Activated naive CD8-positive, alpha-beta T cell (primary cell): Measurements from ENCODE around the gene LRRIQ4.

Source experiments
- H3K27ac Mint-ChIP-seq: one replicate; pipeline ENCODE4 v1.8.0; 2021; ENCODE audit warnings: mixed read lengths
- H3K27me3 Mint-ChIP-seq: one replicate; pipeline ENCODE4 v1.8.0; 2021; ENCODE audit warnings: mixed read lengths
- H3K36me3 Mint-ChIP-seq: one replicate; pipeline ENCODE4 v1.8.0; 2021; ENCODE audit warnings: mixed read lengths
- H3K4me1 Mint-ChIP-seq: one replicate; pipeline ENCODE4 v1.8.0; 2021; ENCODE audit warnings: low read depth, mixed read lengths
- H3K4me3 Mint-ChIP-seq: one replicate; pipeline ENCODE4 v1.8.0; 2021; ENCODE audit warnings: mild to moderate bottlenecking, mixed read lengths
- H3K9me3 Mint-ChIP-seq: one replicate; pipeline ENCODE4 v1.8.0; 2021; ENCODE audit warnings: low read depth, mixed read lengths

Gene LRRIQ4

DNA sequence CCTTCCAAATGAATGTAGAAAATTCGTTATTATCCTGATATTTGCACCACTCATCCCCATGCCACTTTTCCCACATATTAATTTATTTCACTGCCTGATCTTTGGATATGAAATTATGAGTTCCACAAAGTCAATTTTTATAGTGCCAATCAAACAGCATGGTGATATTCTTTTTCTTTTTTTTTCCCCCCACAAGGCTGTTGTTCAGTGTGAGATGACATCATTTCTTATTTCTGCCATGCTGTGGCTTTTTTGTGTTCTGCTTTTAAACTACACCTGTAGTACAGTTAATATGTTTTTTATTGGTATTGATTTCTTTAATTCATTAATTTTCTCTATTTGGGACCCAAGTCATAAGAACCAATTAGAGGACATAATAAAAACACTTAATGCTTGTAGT, 24.9 kb upstream of the LRRIQ4 start:
- no peaks in the 10 kb centered on the region for H3K9me3 Mint-ChIP-seq
- no peak overlapping the region for H3K4me3 Mint-ChIP-seq
- H3K27ac Mint-ChIP-seq, result no peak overlapping the region
- H3K27me3 Mint-ChIP-seq, result no peaks in the 10 kb centered on the region
- peaks cover 11% of the 10 kb centered on the region for H3K36me3 Mint-ChIP-seq
- peaks cover 5% of the 10 kb centered on the region for H3K4me1 Mint-ChIP-seq

DNA sequence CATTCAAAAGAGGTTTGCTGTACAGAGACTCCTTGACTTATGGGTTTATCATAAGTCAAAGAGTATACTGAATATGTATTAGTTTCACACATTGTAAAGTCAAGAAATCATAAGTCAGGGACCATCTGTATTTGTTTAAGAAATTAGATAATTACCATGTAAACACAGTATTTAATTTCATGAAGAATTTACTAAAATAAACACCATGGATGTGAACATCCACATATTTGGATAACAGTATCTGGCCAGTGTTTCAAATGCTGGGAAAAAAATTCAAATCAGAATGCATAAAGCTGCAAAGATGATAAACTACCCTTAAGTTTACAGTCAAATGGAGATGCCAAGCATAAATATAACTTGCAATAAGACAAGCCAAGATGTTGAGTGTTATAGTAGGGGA, 22.5 kb upstream of the LRRIQ4 start:
- no peaks in the 10 kb centered on the region for H3K9me3 Mint-ChIP-seq
- H3K27ac Mint-ChIP-seq, result no peak overlapping the region
- no peaks in the 10 kb centered on the region for H3K27me3 Mint-ChIP-seq
- no peak overlapping the region for H3K4me3 Mint-ChIP-seq
- peaks cover 11% of the 10 kb centered on the region for H3K36me3 Mint-ChIP-seq
- peaks cover 5% of the 10 kb centered on the region for H3K4me1 Mint-ChIP-seq

DNA sequence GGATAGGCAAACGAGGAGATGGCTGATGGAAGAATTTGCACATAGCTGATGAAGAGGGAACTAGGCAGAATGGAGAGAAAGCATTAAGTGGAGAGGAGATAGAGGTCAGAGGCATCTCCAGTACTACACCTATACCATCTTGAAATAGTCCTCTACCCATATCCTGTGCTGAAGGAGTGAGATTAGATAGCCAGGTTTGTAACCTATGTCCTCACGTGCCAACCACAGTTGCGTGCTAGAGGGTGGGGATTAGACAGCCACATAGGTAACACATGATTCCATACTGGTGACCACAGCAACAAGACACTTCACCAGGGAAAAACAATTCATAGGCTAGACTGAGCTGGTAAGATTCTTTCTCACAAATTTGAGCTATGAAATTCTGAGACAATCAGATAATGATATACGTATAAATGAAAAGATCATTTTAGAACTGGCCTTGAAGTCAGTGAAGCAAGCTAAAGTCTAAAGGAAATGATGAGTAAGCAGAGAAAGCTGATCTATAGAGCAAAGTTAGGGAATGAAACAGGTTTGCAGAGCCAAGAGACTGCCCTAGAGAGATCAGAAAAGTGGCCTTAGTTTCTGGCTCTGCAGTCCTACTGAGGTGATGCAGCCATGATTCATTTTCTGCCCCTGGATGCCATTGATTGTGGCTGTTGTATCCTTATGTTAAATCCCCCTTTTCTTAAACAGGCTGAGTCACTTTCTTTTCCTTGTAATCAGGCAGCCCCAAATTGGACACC, 21.8 kb upstream of the LRRIQ4 start:
- H3K9me3 Mint-ChIP-seq, result no peaks in the 10 kb centered on the region
- H3K36me3 Mint-ChIP-seq, result peaks cover 10% of the 10 kb centered on the region
- no peak overlapping the region for H3K4me3 Mint-ChIP-seq
- no peak overlapping the region for H3K27ac Mint-ChIP-seq
- peaks cover 5% of the 10 kb centered on the region for H3K4me1 Mint-ChIP-seq
- H3K27me3 Mint-ChIP-seq, result no peaks in the 10 kb centered on the region

DNA sequence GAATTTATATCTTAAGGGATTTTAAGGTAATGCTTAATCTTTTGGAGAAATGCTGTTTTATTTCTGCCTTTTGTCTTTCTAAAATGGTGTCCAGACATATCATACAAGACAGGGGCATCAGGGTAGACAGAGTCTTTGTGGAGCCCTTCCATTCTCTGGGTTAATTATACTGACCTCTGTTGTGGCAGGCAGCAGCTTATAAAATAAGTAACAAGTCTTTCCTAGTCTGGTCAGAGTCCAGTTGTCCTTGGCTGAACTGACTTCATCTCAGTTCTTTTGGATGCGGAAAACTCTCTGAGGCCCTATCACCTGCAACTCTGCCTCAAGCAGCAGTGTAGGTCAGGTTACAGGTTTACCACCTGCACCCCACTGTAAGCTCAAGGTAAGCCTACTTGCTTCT, 20.3 kb upstream of the LRRIQ4 start:
- Mint-ChIP-seq H3K36me3 (peaks cover 7% of the 10 kb centered on the region), H3K4me1 (peaks cover 5% of the 10 kb centered on the region), H3K9me3 (no peaks in the 10 kb centered on the region), H3K27me3 (no peaks in the 10 kb centered on the region), H3K4me3 (no peak overlapping the region), H3K27ac (peak overlapping the region; percentile 11)

DNA sequence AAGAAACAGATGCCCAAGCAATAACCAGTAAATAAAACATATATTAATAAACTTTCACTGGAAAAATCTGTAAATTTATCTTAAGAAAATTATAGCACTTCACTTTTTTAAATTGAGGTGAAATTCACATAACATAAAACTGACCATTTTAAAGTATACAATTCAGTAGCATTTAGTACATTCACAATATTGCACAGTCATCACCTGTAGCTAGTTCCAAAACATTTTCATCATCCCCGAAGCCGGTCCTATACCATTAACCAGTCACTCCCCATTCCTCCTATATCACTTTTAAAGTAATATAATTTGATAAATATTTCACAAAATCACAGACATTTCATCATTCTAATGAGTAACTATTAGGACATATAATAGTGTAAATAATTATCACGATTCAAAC, 8.0 kb upstream of the LRRIQ4 start:
- Mint-ChIP-seq H3K9me3 (no peaks in the 10 kb centered on the region), H3K36me3 (peaks cover 2% of the 10 kb centered on the region), H3K4me1 (no peaks in the 10 kb centered on the region), H3K27ac (no peak overlapping the region), H3K27me3 (no peaks in the 10 kb centered on the region), H3K4me3 (no peak overlapping the region)

DNA sequence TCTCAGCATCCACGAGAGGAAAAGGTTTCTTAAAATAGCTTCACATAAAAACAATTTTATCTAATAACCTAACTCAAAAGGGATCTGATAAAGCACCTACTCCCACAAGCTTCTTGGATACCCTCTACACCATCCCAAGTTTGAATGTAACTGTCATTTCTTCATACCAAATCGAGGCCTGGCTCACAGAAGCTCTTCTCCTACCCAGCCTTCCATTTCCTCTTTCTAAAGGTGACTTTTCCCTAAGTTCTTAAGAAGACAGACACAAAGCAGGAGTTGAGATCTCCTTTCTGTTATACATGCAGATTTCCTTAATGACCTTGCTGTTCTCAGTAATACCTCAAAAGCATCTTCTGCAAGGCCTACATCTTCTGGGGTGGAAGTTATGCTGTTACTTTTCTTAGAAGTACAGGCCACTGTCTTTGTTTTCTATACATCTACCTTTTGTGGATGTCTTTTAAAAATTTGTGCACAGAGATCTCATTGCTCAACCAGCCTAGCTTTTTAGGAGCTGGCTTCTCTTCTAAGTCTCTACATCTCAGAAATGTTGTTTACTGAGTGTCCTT, 3.4 kb upstream of the LRRIQ4 start:
- H3K27me3 Mint-ChIP-seq, result no peaks in the 10 kb centered on the region
- no peak overlapping the region for H3K4me3 Mint-ChIP-seq
- peaks cover 21% of the 10 kb centered on the region for H3K4me1 Mint-ChIP-seq
- no peak overlapping the region for H3K27ac Mint-ChIP-seq
- H3K36me3 Mint-ChIP-seq, result peaks cover 2% of the 10 kb centered on the region
- H3K9me3 Mint-ChIP-seq, result no peaks in the 10 kb centered on the region

DNA sequence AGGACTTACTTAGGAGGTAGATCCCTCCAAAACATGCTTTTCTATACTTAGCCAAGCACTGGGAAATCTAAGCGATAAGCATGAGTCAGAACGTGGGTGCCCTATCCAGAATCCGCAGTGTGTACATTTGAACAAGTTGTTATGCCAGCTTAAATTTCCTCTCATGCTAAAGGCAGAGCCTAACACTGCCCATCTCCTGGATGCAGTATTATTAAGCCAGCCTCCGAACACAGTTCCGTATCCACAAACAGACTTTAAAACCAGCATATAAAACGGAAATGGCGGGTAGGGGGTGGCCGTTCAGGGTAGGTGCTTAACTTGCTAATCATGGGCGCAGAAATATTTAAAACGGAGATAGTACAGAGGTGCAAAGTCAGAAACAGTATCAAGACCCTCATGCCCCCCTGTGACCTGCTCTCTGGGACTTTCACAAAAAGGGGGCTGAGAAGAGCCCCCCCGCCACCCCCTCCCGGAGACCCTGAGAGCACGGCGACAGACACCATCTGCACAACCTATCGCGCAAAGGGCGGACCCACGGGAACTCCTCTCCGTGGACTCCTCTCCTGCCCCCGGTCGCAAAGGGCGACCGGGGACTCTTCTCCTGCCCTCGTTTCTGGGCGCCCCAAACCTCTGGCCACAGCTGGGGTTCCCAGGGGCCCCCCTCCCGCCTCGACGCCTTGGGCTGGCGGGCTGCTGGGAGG, 889 bp upstream of the LRRIQ4 start:
- Mint-ChIP-seq H3K4me3 (peak overlapping the region; percentile 88), H3K4me1 (peaks cover 21% of the 10 kb centered on the region), H3K27me3 (no peaks in the 10 kb centered on the region), H3K9me3 (peaks cover 10% of the 10 kb centered on the region), H3K36me3 (peaks cover 2% of the 10 kb centered on the region), H3K27ac (peak overlapping the region; percentile 81)

DNA sequence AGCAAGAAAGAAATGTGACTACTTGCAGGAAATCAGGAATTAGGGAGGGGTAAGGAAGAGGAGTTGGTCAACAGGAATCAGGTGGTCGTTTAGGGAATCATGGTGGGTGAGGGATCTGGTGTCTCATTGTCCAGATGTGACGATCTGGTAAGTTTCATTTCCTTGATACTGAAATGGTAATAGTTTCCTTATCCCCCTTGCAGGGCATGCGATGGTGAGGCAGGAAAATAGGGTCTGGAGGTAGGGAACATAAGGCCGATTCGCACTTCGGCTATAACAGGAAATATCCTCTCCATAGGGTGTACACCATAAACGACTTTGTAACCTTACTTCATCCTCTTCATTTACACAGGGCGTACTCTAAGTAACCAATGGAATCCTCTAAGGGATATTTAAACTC, 608 bp downstream of the LRRIQ4 start:
- no peaks in the 10 kb centered on the region for H3K27me3 Mint-ChIP-seq
- H3K9me3 Mint-ChIP-seq, result peaks cover 10% of the 10 kb centered on the region
- peaks cover under 1% of the 10 kb centered on the region for H3K36me3 Mint-ChIP-seq
- H3K4me1 Mint-ChIP-seq, result peaks cover 21% of the 10 kb centered on the region
- H3K27ac Mint-ChIP-seq, result peak overlapping the region; percentile 76
- peak overlapping the region; percentile 88 for H3K4me3 Mint-ChIP-seq

DNA sequence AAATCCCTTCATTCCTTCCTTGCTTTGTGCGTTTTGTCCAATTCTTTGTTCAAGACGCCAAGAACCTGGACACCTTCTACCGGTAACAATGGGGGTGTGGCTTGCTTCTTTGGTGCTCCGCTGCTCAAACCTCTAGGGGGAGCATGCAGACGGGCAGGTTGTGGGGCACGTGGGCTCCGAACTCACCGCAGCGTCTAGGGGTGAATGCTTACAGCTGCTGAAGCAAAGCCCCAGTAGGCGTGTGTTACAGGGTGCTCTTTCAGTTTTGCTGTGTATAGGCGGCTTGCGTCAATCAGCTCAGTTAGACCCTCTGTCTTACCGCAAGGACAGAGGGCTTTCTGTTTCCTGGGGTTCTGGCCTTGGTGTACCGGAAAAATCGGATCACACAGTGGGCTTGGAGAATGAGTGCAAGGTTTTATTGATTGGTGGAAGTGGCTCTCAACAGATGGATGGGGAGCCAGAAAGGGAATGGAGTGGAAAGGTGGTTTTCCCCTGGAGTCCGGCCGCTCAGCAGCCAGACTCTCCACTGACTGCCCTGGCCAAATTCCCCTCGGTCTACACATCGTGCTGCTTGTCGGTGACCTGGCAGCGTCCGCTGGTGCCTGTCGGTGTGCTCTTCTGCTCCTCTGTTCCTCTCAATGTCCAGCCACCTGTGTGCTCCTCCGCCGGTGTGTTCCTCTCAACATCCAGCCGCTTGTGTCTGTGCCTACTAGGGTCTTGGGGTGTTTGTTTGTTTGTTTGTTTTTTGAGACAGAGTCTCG, 1.3 kb downstream of the LRRIQ4 start:
- Mint-ChIP-seq H3K4me1 (peaks cover 21% of the 10 kb centered on the region), H3K9me3 (peaks cover 10% of the 10 kb centered on the region), H3K36me3 (no peaks in the 10 kb centered on the region), H3K4me3 (peak overlapping the region; percentile 88), H3K27ac (peak overlapping the region; percentile 76), H3K27me3 (no peaks in the 10 kb centered on the region)

DNA sequence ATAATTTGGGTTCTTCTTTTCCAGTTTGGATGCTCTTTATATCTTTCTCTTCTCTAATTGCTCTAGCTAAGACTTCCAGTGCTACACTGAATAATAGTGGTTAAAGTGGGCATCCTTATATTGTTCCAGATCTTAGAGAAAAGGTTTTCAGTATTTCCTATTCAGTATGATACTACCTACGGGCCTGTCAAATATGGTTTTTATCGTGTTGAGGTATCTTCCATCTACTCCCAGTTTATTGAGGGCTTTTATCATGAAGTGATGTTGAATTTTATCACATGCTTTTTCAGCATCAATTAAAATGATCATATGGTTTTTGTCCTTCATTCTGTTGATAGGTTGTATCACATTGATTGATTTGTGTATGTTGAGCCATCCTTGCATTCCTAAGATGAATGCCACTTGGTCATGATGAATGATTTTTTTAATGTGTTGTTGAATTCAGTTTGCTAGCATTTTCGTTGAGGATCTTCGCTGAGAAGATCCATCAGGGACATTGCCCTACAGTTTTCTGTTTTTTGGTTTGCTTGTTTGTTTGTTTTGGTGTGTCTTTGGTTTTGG, 3.0 kb downstream of the LRRIQ4 start:
- Mint-ChIP-seq H3K4me1 (peaks cover 21% of the 10 kb centered on the region), H3K9me3 (peaks cover 10% of the 10 kb centered on the region), H3K27me3 (no peaks in the 10 kb centered on the region), H3K4me3 (no peak overlapping the region), H3K27ac (no peak overlapping the region), H3K36me3 (no peaks in the 10 kb centered on the region)

DNA sequence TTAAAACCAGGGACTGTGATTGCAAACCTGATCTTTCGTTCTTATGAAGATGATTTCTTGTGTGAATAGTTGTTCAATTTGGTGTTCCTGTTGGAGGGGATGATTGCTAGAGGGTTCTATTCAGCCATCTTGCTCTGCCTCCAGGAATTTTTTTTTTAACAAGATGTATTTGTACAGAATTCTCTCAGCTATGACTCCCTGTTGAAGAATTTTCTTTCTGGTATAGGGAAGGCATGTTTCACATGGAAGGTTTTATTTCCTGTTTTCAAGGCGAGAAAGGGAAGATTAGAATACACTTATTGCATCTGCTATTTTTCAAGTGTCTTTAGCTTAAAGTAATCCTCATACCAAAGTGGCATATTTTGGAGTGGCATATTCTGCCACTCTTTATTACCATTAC, 5.6 kb downstream of the LRRIQ4 start:
- Mint-ChIP-seq H3K4me3 (no peak overlapping the region), H3K27ac (no peak overlapping the region), H3K36me3 (no peaks in the 10 kb centered on the region), H3K27me3 (peaks cover 3% of the 10 kb centered on the region), H3K4me1 (peaks cover 7% of the 10 kb centered on the region), H3K9me3 (peaks cover 10% of the 10 kb centered on the region)

DNA sequence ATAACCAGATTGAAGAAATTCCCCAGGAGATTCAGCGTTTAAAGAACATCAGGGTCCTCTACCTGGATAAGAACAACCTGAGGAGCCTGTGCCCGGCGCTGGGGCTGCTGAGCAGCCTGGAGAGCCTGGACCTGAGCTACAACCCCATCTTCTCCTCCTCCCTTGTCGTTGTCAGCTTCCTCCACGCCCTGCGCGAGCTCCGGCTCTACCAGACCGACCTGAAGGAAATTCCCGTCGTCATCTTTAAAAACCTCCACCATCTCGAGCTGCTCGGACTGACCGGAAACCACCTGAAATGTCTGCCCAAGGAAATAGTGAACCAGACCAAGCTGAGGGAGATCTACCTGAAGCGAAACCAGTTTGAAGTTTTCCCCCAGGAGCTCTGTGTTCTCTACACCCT, 9.4 kb downstream of the LRRIQ4 start:
- no peak overlapping the region for H3K27ac Mint-ChIP-seq

DNA sequence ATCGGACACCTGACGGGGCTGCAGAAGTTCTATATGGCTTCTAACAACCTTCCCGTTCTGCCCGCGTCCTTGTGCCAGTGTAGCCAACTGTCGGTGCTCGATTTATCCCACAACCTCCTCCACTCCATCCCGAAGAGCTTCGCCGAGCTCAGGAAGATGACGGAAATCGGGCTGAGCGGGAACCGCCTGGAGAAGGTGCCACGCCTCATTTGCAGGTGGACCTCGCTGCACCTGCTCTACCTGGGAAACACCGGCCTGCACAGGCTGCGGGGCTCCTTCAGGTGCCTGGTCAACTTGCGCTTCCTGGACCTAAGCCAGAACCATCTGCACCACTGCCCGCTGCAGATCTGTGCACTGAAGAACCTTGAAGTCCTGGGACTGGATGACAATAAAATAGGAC, 9.9 kb downstream of the LRRIQ4 start:
- H3K27me3 Mint-ChIP-seq, result peaks cover 3% of the 10 kb centered on the region
- H3K4me3 Mint-ChIP-seq, result no peak overlapping the region
- H3K9me3 Mint-ChIP-seq, result no peaks in the 10 kb centered on the region
- H3K27ac Mint-ChIP-seq, result no peak overlapping the region
- H3K4me1 Mint-ChIP-seq, result no peaks in the 10 kb centered on the region
- no peaks in the 10 kb centered on the region for H3K36me3 Mint-ChIP-seq

More for the DNA sequence above, 9.4 kb downstream of the LRRIQ4 start:
- Mint-ChIP-seq H3K9me3 (no peaks in the 10 kb centered on the region), H3K36me3 (no peaks in the 10 kb centered on the region), H3K27me3 (peaks cover 3% of the 10 kb centered on the region), H3K4me3 (no peak overlapping the region), H3K4me1 (no peaks in the 10 kb centered on the region)

DNA sequence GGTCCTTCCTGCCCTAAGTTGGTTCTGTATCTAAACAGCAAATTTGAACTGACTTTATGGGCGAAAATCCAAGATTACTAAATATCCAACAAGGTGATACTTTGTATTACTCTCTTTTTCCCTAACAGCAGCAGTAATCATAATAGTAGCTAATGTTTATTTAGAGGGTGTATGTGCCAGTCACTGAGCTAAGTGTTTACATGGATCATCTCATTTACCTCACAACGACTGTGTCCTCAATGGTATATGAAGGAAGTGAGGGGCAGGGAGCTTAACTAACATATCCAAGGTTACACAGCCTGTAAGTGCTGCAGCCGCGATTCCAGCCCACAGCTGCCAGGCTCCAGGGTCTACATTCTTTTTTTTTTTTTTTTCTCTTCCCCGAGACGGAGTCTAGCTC, 10.3 kb downstream of the LRRIQ4 start:
- Mint-ChIP-seq H3K36me3 (no peaks in the 10 kb centered on the region), H3K27ac (no peak overlapping the region), H3K4me3 (no peak overlapping the region), H3K4me1 (no peaks in the 10 kb centered on the region), H3K9me3 (no peaks in the 10 kb centered on the region), H3K27me3 (peaks cover 3% of the 10 kb centered on the region)

DNA sequence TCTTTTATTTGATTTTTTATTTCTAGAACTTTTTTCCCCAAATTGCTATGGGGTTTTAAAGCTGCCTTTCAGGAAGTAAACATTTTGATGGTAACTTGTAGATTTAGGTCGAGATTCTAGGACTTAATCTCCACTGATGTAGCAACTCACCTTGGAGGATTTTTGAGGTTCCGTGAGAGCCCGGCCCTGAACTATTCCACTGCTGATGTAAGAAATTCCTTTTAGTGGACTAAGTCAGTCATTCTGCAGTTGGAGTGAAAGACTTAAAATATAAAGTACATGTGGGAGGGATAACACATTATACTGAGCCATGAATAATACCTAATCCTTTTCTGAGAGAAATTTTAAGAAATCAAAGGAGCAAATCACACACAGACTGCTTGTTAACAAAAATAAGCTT, 12.6 kb downstream of the LRRIQ4 start:
- H3K9me3 Mint-ChIP-seq, result no peaks in the 10 kb centered on the region
- no peaks in the 10 kb centered on the region for H3K36me3 Mint-ChIP-seq
- H3K4me1 Mint-ChIP-seq, result peaks cover 3% of the 10 kb centered on the region
- H3K27me3 Mint-ChIP-seq, result peaks cover 3% of the 10 kb centered on the region
- H3K4me3 Mint-ChIP-seq, result no peak overlapping the region
- no peak overlapping the region for H3K27ac Mint-ChIP-seq
